Measurements from ENCODE around the gene SPAG6.
"Not testable (repeated sequence)": the region's sequence is repeated elsewhere in the genome, so short reads cannot be mapped to it uniquely, and the experiment has no call there.

The SPAG6 gene

GRCh38 chr10:22379059-22379458 is 33.8 kb downstream of the SPAG6 start:
- TF ChIP-seq CTCF (conservative IDR thresholded peaks at IDR 0.05; ENCODE audit: low read depth), result no peak
- ChIA-PET CTCF (no interaction called here), POLR2A (ENCODE audit: low non-redundant PET) (no interaction called here)
- DNase-seq (ENCODE audit: low spot score), result no peak
- no peak overlapping the region for H3K27ac ChIP-seq

DNA sequence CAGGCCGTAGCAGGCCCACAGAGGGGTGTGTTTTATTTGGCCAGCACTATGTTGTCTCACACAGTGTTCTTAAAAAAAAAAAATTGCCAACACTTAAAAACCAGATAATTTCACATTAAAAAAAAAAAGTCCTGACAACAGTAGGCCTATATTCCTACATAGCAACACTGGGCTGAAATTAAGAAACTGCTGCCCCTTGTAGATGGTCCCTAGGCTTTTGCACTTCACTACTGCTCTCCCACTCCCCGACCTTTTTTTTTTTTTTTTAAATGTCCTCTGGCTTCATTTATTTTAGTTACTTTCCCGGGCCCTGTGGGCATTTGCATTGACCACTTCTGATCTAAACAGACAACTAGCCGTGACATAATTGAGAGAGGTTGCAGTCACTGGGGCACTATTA is 36.0 kb downstream of the SPAG6 start:
- no peak for TF ChIP-seq CTCF (conservative IDR thresholded peaks at IDR 0.05; ENCODE audit: low read depth)
- ChIA-PET CTCF (no interaction called here), POLR2A (ENCODE audit: low non-redundant PET) (no interaction called here)
- no peak for DNase-seq (ENCODE audit: low spot score)
- no peak overlapping the region for H3K27ac ChIP-seq

GRCh38 chr10:22386503-22386902 is 41.2 kb downstream of the SPAG6 start:
- H3K27ac ChIP-seq, result no peak overlapping the region
- no peak for TF ChIP-seq CTCF (conservative IDR thresholded peaks at IDR 0.05; ENCODE audit: low read depth)
- ChIA-PET POLR2A (ENCODE audit: low non-redundant PET) (no interaction called here), CTCF (interaction anchor here (0.6 kb wide), 1 partner anchor 14 kb away, joined by 3 read pairs; no protein-coding TSS in a partner anchor)
- no peak for DNase-seq (ENCODE audit: low spot score)

GRCh38 chr10:22389856-22390589 is 44.7 kb downstream of the SPAG6 start:
- no peak overlapping the region for H3K27ac ChIP-seq
- no peak for DNase-seq (ENCODE audit: low spot score)
- no peak for TF ChIP-seq CTCF (conservative IDR thresholded peaks at IDR 0.05; ENCODE audit: low read depth)
- ChIA-PET CTCF (no interaction called here), POLR2A (ENCODE audit: low non-redundant PET) (no interaction called here)

DNA sequence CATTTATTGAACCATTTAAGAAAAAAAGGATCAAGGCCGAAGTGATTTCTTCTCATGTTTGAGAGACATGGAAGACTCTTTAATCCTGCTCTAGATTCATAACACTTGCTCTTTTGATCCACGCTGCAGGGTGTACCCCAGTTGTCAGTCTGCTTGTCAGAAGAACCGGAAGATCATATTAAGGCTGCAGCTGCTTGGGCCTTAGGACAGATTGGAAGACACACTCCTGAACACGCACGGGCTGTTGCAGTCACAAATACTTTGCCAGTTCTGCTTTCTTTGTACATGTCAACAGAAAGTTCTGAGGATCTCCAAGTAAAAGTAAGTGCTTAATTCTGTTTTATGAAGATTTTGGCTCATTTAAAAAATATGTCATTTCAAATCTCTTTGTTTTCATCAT is 46.3 kb downstream of the SPAG6 start:
- H3K27ac ChIP-seq, result no peak overlapping the region
- ChIA-PET CTCF (no interaction called here), POLR2A (ENCODE audit: low non-redundant PET) (no interaction called here)
- no peak for TF ChIP-seq CTCF (conservative IDR thresholded peaks at IDR 0.05; ENCODE audit: low read depth)
- DNase-seq (ENCODE audit: low spot score), result no peak

- POLR2A ChIA-PET (ENCODE audit: low non-redundant PET); CTCF ChIA-PET; DNase-seq (ENCODE audit: low spot score); H3K27ac ChIP-seq: not testable (repeated sequence)
These were observed 50.9 kb downstream of the SPAG6 start for GRCh38 chr10:22396195-22396594.

DNA sequence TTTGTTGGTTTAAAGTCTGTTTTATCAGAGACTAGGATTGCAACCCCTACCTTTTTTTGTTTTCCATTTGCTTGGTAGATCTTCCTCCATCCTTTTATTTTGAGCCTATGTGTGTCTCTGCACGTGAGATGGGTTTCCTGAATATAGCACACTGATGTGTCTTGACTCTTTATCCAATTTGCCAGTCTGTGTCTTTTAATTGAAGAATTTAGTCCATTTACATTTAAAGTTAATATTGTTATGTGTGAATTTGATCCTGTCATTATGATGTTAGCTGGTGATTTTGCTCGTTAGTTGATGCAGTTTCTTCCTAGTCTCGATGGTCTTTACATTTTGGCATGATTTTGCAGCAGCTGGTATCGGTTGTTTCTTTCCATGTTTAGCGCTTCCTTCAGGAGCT is 61.6 kb downstream of the SPAG6 start:
- CTCF ChIA-PET; POLR2A ChIA-PET (ENCODE audit: low non-redundant PET); H3K27ac ChIP-seq; DNase-seq (ENCODE audit: low spot score): not testable (repeated sequence)

DNA sequence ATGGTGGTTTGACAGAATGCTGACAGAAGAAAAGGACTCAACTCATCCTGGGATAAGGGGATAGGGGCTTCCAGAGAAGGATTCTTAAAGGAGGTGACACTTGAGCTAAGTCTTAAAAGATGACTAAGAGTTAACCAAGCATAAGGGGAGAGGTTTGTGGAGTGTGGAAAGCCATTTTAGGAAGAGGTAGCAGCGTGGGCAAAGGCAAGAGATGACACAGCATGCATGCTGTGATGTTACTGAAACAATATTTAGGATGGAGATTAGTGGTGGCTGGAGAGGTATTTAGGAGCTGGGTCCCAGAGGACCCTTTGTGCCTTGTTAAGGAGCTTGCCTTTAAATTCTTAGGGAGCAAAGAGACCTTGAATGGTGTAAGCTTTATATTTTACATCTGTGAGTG is 65.1 kb downstream of the SPAG6 start:
- no peak overlapping the region for H3K27ac ChIP-seq
- TF ChIP-seq CTCF (conservative IDR thresholded peaks at IDR 0.05; ENCODE audit: low read depth), result no peak
- no peak for DNase-seq (ENCODE audit: low spot score)
- ChIA-PET POLR2A (ENCODE audit: low non-redundant PET) (no interaction called here), CTCF (no interaction called here)

Measured in RWPE1 (cell line).